Loucy (cell line): ENCODE data around the gene PAF1.

Experiments
- CTCF ChIP-seq: fragments of 200-600 bp; sonication (generic); conservative IDR thresholded peaks from 2 replicates; pipeline ENCODE4 v1.5.1; 2014; ENCODE audit warnings: mild to moderate bottlenecking, antibody characterized with exemption, low read length
- EZH2phosphoT487 ChIP-seq: fragments of 200-600 bp; IDR thresholded peaks from 2 replicates; pipeline ENCODE4 v1.6.1; 2018; ENCODE audit warnings: antibody characterized with exemption, mild to moderate bottlenecking, moderate library complexity, borderline replicate concordance

DNA sequence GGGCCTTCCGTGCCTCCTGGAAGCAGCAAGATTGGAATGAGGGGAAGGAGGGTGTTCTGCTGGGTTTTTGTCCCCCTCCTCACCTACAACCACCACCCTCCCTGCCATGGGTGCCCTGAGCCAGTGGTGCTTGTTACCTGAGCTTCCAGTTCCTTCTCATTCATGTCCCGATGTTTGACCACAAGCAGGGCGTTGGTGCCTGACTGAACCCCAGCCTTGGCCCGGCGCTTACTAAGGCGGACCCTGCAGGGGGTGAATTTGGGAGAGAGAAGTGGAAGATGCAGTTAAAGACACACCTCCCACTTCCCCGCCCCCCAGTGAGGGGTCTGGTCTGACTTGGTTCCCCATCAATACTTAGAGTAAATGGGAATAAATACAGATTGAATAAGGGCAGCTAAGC is 4.3 kb downstream of the PAF1 start:
- TF ChIP-seq CTCF = no peak
- no peak for TF ChIP-seq EZH2phosphoT487
